ENCODE results near the gene SMIM33.
A peak's percentile ranks its signal among the peaks of the same experiment; 100 is the strongest.

Gene SMIM33

GRCh38 chr5:139443831-139444453 is 26.9 kb upstream of the SMIM33 start:
- H3K9ac ChIP-seq (ENCODE audit: low read length), result no peak overlapping the region
- H3K27ac ChIP-seq (ENCODE audit: low read depth, low read length), result no peak overlapping the region
- no peak overlapping the region for H2AK5ac ChIP-seq (ENCODE audit: low read length)
- DNase-seq, result peak; percentile 51
- no peaks in the 10 kb centered on the region for H3K27me3 ChIP-seq (ENCODE audit: insufficient read depth, low read length, poor library complexity)
- no peaks in the 10 kb centered on the region for H3K79me1 ChIP-seq (ENCODE audit: low read length)
- H3K18ac ChIP-seq (ENCODE audit: low read length), result no peak overlapping the region
- H2BK5ac ChIP-seq (ENCODE audit: low read length), result no peak overlapping the region
- no peak overlapping the region for H3K56ac ChIP-seq (ENCODE audit: low read length)
- H3K4me2 ChIP-seq (ENCODE audit: low read length), result no peak overlapping the region
- H3K79me2 ChIP-seq (ENCODE audit: control insufficient read depth, insufficient read depth, low read length), result no peaks in the 10 kb centered on the region
- H4K5ac ChIP-seq (ENCODE audit: low read length), result no peak overlapping the region
- WGBS (ENCODE audit: extremely low coverage, insufficient coverage, low lambda C conversion rate), result no CpG with 5 or more reads among the region's 4 CpGs
- no peak overlapping the region for H2BK120ac ChIP-seq (ENCODE audit: low read depth, low read length)
- H3K36me3 ChIP-seq (ENCODE audit: control insufficient read depth, insufficient read depth, low read length), result no peaks in the 10 kb centered on the region
- no peak overlapping the region for H2BK15ac ChIP-seq (replicated peaks; ENCODE audit: low read depth)
- no peak overlapping the region for H3K4me3 ChIP-seq (ENCODE audit: low read length)
- no peak overlapping the region for H4K8ac ChIP-seq (ENCODE audit: low read depth, low read length)
- H3K4ac ChIP-seq (ENCODE audit: low read depth, low read length), result no peak overlapping the region
- no peaks in the 10 kb centered on the region for H3K4me1 ChIP-seq (ENCODE audit: control insufficient read depth, low read depth, low read length)
- no peak overlapping the region for H3K23ac ChIP-seq (ENCODE audit: low read length)

GRCh38 chr5:139445325-139446170 is 25.3 kb upstream of the SMIM33 start:
- H3K79me2 ChIP-seq (ENCODE audit: control insufficient read depth, insufficient read depth, low read length), result no peaks in the 10 kb centered on the region
- no peak overlapping the region for H4K5ac ChIP-seq (ENCODE audit: low read length)
- H3K18ac ChIP-seq (ENCODE audit: low read length), result no peak overlapping the region
- no peaks in the 10 kb centered on the region for H3K36me3 ChIP-seq (ENCODE audit: control insufficient read depth, insufficient read depth, low read length)
- no peak overlapping the region for H3K4me3 ChIP-seq (ENCODE audit: low read length)
- H3K79me1 ChIP-seq (ENCODE audit: low read length), result no peaks in the 10 kb centered on the region
- H3K56ac ChIP-seq (ENCODE audit: low read length), result no peak overlapping the region
- no peak overlapping the region for H2AK5ac ChIP-seq (ENCODE audit: low read length)
- H3K23ac ChIP-seq (ENCODE audit: low read length), result no peak overlapping the region
- no peaks in the 10 kb centered on the region for H3K27me3 ChIP-seq (ENCODE audit: insufficient read depth, low read length, poor library complexity)
- H3K4me2 ChIP-seq (ENCODE audit: low read length), result no peak overlapping the region
- WGBS (ENCODE audit: extremely low coverage, insufficient coverage, low lambda C conversion rate), result no CpG with 5 or more reads among the region's 7 CpGs
- H3K4ac ChIP-seq (ENCODE audit: low read depth, low read length), result no peak overlapping the region
- H3K27ac ChIP-seq (ENCODE audit: low read depth, low read length), result no peak overlapping the region
- no peak overlapping the region for H2BK15ac ChIP-seq (replicated peaks; ENCODE audit: low read depth)
- no peaks in the 10 kb centered on the region for H3K4me1 ChIP-seq (ENCODE audit: control insufficient read depth, low read depth, low read length)
- DNase-seq, result no peak
- H4K8ac ChIP-seq (ENCODE audit: low read depth, low read length), result no peak overlapping the region
- no peak overlapping the region for H2BK5ac ChIP-seq (ENCODE audit: low read length)
- H2BK120ac ChIP-seq (ENCODE audit: low read depth, low read length), result no peak overlapping the region
- no peak overlapping the region for H3K9ac ChIP-seq (ENCODE audit: low read length)

- Histone ChIP-seq H3K4me3 (ENCODE audit: low read length) (no peak overlapping the region), H3K9ac (ENCODE audit: low read length) (no peak overlapping the region), H3K18ac (ENCODE audit: low read length) (no peak overlapping the region), H2BK15ac (replicated peaks; ENCODE audit: low read depth) (no peak overlapping the region), H4K8ac (ENCODE audit: low read depth, low read length) (no peak overlapping the region), H2AK5ac (ENCODE audit: low read length) (no peak overlapping the region), H2BK5ac (ENCODE audit: low read length) (no peak overlapping the region), H3K27me3 (ENCODE audit: insufficient read depth, low read length, poor library complexity) (no peaks in the 10 kb centered on the region), H3K36me3 (ENCODE audit: control insufficient read depth, insufficient read depth, low read length) (no peaks in the 10 kb centered on the region), H3K27ac (ENCODE audit: low read depth, low read length) (no peak overlapping the region), H4K5ac (ENCODE audit: low read length) (no peak overlapping the region), H3K79me2 (ENCODE audit: control insufficient read depth, insufficient read depth, low read length) (no peaks in the 10 kb centered on the region), H3K56ac (ENCODE audit: low read length) (no peak overlapping the region), H3K23ac (ENCODE audit: low read length) (no peak overlapping the region), H3K4me2 (ENCODE audit: low read length) (no peak overlapping the region), H3K79me1 (ENCODE audit: low read length) (no peaks in the 10 kb centered on the region), H2BK120ac (ENCODE audit: low read depth, low read length) (no peak overlapping the region), H3K4me1 (ENCODE audit: control insufficient read depth, low read depth, low read length) (no peaks in the 10 kb centered on the region), H3K4ac (ENCODE audit: low read depth, low read length) (no peak overlapping the region)
- DNase-seq, result no peak
- WGBS (ENCODE audit: extremely low coverage, insufficient coverage, low lambda C conversion rate), result no CpG with 5 or more reads among the region's 5 CpGs
Observed at GRCh38 chr5:139446956-139447779, 23.6 kb upstream of the SMIM33 start.

- H4K5ac ChIP-seq (ENCODE audit: low read length), result no peak overlapping the region
- no peak for DNase-seq
- H3K4me1 ChIP-seq (ENCODE audit: control insufficient read depth, low read depth, low read length), result no peaks in the 10 kb centered on the region
Observed at GRCh38 chr5:139451176-139451575, 19.6 kb upstream of the SMIM33 start.

GRCh38 chr5:139451878-139452660 is 18.7 kb upstream of the SMIM33 start:
- Histone ChIP-seq H2AK5ac (ENCODE audit: low read length) (no peak overlapping the region), H3K36me3 (ENCODE audit: control insufficient read depth, insufficient read depth, low read length) (no peaks in the 10 kb centered on the region), H4K8ac (ENCODE audit: low read depth, low read length) (no peak overlapping the region), H4K5ac (ENCODE audit: low read length) (no peak overlapping the region), H3K4me3 (ENCODE audit: low read length) (no peak overlapping the region), H3K79me1 (ENCODE audit: low read length) (no peaks in the 10 kb centered on the region), H3K27me3 (ENCODE audit: insufficient read depth, low read length, poor library complexity) (no peaks in the 10 kb centered on the region), H3K9ac (ENCODE audit: low read length) (no peak overlapping the region), H3K4ac (ENCODE audit: low read depth, low read length) (no peak overlapping the region), H3K27ac (ENCODE audit: low read depth, low read length) (no peak overlapping the region), H2BK15ac (replicated peaks; ENCODE audit: low read depth) (no peak overlapping the region), H3K4me1 (ENCODE audit: control insufficient read depth, low read depth, low read length) (no peaks in the 10 kb centered on the region), H2BK120ac (ENCODE audit: low read depth, low read length) (no peak overlapping the region), H3K23ac (ENCODE audit: low read length) (no peak overlapping the region), H3K79me2 (ENCODE audit: control insufficient read depth, insufficient read depth, low read length) (no peaks in the 10 kb centered on the region), H3K56ac (ENCODE audit: low read length) (no peak overlapping the region), H3K18ac (ENCODE audit: low read length) (no peak overlapping the region), H3K4me2 (ENCODE audit: low read length) (no peak overlapping the region), H2BK5ac (ENCODE audit: low read length) (no peak overlapping the region)
- DNase-seq, result no peak
- 100% methylated on average over 3 of the region's 3 CpGs for WGBS (ENCODE audit: extremely low coverage, insufficient coverage, low lambda C conversion rate)

More at GRCh38 chr5:139451176-139451575, 19.6 kb upstream of the SMIM33 start:
- no peaks in the 10 kb centered on the region for H3K36me3 ChIP-seq (ENCODE audit: control insufficient read depth, insufficient read depth, low read length)
- WGBS (ENCODE audit: extremely low coverage, insufficient coverage, low lambda C conversion rate), result 100% methylated on average over 2 of the region's 2 CpGs
- no peak overlapping the region for H3K9ac ChIP-seq (ENCODE audit: low read length)
- no peak overlapping the region for H3K56ac ChIP-seq (ENCODE audit: low read length)
- H3K27me3 ChIP-seq (ENCODE audit: insufficient read depth, low read length, poor library complexity), result no peaks in the 10 kb centered on the region
- H2BK120ac ChIP-seq (ENCODE audit: low read depth, low read length), result no peak overlapping the region
- no peaks in the 10 kb centered on the region for H3K79me2 ChIP-seq (ENCODE audit: control insufficient read depth, insufficient read depth, low read length)
- no peaks in the 10 kb centered on the region for H3K79me1 ChIP-seq (ENCODE audit: low read length)
- H2BK15ac ChIP-seq (replicated peaks; ENCODE audit: low read depth), result no peak overlapping the region
- no peak overlapping the region for H3K4me3 ChIP-seq (ENCODE audit: low read length)
- no peak overlapping the region for H3K4me2 ChIP-seq (ENCODE audit: low read length)
- H3K18ac ChIP-seq (ENCODE audit: low read length), result no peak overlapping the region
- no peak overlapping the region for H3K27ac ChIP-seq (ENCODE audit: low read depth, low read length)
- no peak overlapping the region for H3K23ac ChIP-seq (ENCODE audit: low read length)
- no peak overlapping the region for H2BK5ac ChIP-seq (ENCODE audit: low read length)
- H2AK5ac ChIP-seq (ENCODE audit: low read length), result no peak overlapping the region
- H3K4ac ChIP-seq (ENCODE audit: low read depth, low read length), result no peak overlapping the region
- no peak overlapping the region for H4K8ac ChIP-seq (ENCODE audit: low read depth, low read length)

Data from mesendoderm (in vitro differentiated cells).